ENCODE results near the gene SELENOS.

SELENOS gene

GRCh38 chr15:101324524-101325177 is 47.4 kb upstream of the SELENOS start:
- no peaks in the 10 kb centered on the region for H3K27me3 ChIP-seq (ENCODE audit: insufficient read depth, poor library complexity, severe bottlenecking)
- TF ChIP-seq CTCF (IDR thresholded peaks at IDR 0.05; ENCODE audit: poor library complexity, severe bottlenecking): no peak
- no peak for ATAC-seq (ENCODE audit: low read depth)

GRCh38 chr15:101323793-101324523 is 46.7 kb upstream of the SELENOS start:
- Histone ChIP-seq H3K9me3 (ENCODE audit: severe bottlenecking) (no peaks in the 10 kb centered on the region), H3K36me3 (ENCODE audit: low read depth) (no peaks in the 10 kb centered on the region), H3K27ac (ENCODE audit: poor library complexity, severe bottlenecking) (no peak overlapping the region), H3K27me3 (ENCODE audit: insufficient read depth, poor library complexity, severe bottlenecking) (no peaks in the 10 kb centered on the region), H3K4me1 (ENCODE audit: insufficient read depth, poor library complexity, severe bottlenecking) (no peaks in the 10 kb centered on the region), H3K4me3 (ENCODE audit: severe bottlenecking) (no peak overlapping the region)
- ATAC-seq (ENCODE audit: low read depth): no peak
- peak; percentile 53 for DNase-seq (ENCODE audit: low spot score)
- no peak for TF ChIP-seq CTCF (IDR thresholded peaks at IDR 0.05; ENCODE audit: poor library complexity, severe bottlenecking)

More at GRCh38 chr15:101324524-101325177, 47.4 kb upstream of the SELENOS start:
- peak; percentile 71 for DNase-seq (ENCODE audit: low spot score)
- Histone ChIP-seq H3K4me1 (ENCODE audit: insufficient read depth, poor library complexity, severe bottlenecking) (no peaks in the 10 kb centered on the region), H3K36me3 (ENCODE audit: low read depth) (no peaks in the 10 kb centered on the region), H3K9me3 (ENCODE audit: severe bottlenecking) (no peaks in the 10 kb centered on the region), H3K4me3 (ENCODE audit: severe bottlenecking) (no peak overlapping the region), H3K27ac (ENCODE audit: poor library complexity, severe bottlenecking) (no peak overlapping the region)

GRCh38 chr15:101322854-101323477 is 45.7 kb upstream of the SELENOS start:
- no peaks in the 10 kb centered on the region for H3K4me1 ChIP-seq (ENCODE audit: insufficient read depth, poor library complexity, severe bottlenecking)
- no peaks in the 10 kb centered on the region for H3K9me3 ChIP-seq (ENCODE audit: severe bottlenecking)
- no peak for TF ChIP-seq CTCF (IDR thresholded peaks at IDR 0.05; ENCODE audit: poor library complexity, severe bottlenecking)
- no peak overlapping the region for H3K4me3 ChIP-seq (ENCODE audit: severe bottlenecking)
- H3K36me3 ChIP-seq (ENCODE audit: low read depth): no peaks in the 10 kb centered on the region
- H3K27ac ChIP-seq (ENCODE audit: poor library complexity, severe bottlenecking): no peak overlapping the region
- DNase-seq (ENCODE audit: low spot score) (peak; percentile 67), ATAC-seq (ENCODE audit: low read depth) (no peak)
- no peaks in the 10 kb centered on the region for H3K27me3 ChIP-seq (ENCODE audit: insufficient read depth, poor library complexity, severe bottlenecking)

- no peak for TF ChIP-seq CTCF (IDR thresholded peaks at IDR 0.05; ENCODE audit: poor library complexity, severe bottlenecking)
These were observed 44.9 kb upstream of the SELENOS start for GRCh38 chr15:101322016-101322695.

More at GRCh38 chr15:101322016-101322695, 44.9 kb upstream of the SELENOS start:
- ATAC-seq (ENCODE audit: low read depth): no peak
- Histone ChIP-seq H3K9me3 (ENCODE audit: severe bottlenecking) (no peaks in the 10 kb centered on the region), H3K4me1 (ENCODE audit: insufficient read depth, poor library complexity, severe bottlenecking) (no peaks in the 10 kb centered on the region), H3K27me3 (ENCODE audit: insufficient read depth, poor library complexity, severe bottlenecking) (no peaks in the 10 kb centered on the region), H3K36me3 (ENCODE audit: low read depth) (no peaks in the 10 kb centered on the region), H3K27ac (ENCODE audit: poor library complexity, severe bottlenecking) (no peak overlapping the region), H3K4me3 (ENCODE audit: severe bottlenecking) (no peak overlapping the region)
- DNase-seq (ENCODE audit: low spot score): peak; percentile 56

Measured in RWPE2 (cell line).